OCI-LY7 (cell line): ENCODE results near the gene CASKIN1.

ENCODE experiments used
- EZH2phosphoT487 ChIP-seq: fragments of 200-600 bp; sonication (generic); IDR thresholded peaks from 2 replicates; pipeline ENCODE4 v1.6.1; 2018; ENCODE audit warnings: low read depth, borderline replicate concordance, mild to moderate bottlenecking, mixed run types, antibody characterized with exemption, low read length, moderate library complexity, mixed read lengths
- TF ChIP-seq, protein P1 (sequence below): fragments of 200-600 bp; sonication (generic); conservative IDR thresholded peaks from 2 replicates; pipeline ENCODE4 v1.5.1; 2014; ENCODE audit warnings: mild to moderate bottlenecking, antibody characterized with exemption, low read length, moderate library complexity, mixed read lengths

DNA sequence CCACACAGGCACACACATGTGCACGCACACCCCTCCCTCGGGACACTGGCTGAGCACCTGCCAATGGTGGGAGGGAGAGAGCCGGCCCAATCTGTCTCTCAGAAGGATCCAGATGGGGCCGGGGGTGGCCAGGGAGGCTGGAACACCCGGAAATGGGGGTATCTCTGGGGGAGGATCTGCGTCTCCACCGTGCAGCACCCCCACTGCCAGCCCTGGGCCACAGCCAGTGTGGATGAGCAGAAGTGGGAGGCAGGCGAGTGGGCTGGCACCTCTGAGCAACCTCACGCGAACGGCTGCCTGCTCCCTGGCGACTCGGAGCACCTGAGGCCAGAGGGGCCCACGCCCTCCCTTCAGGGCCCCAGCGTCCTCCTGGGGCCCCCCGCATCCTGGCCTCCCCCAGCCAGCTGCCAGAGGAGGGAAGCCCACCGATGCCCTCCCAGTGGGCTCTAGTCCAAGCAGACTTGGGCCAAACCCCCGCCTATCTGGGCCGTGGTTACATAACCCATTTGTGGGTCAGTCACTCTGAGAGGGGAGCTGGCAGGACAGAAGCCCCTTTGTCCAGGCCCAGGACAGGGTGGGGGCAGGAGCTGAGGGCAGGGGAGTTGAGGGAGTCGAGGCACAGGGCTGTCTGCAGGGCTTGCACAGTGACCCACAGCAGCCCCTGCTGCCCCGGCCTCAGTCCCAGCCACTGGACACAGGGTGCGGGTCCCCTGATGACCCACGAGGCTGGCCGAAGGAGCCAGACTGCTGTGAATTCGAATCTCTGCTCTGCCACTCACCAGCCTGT is 5.6 kb downstream of the CASKIN1 start:
- TF ChIP-seq, protein P1, sequence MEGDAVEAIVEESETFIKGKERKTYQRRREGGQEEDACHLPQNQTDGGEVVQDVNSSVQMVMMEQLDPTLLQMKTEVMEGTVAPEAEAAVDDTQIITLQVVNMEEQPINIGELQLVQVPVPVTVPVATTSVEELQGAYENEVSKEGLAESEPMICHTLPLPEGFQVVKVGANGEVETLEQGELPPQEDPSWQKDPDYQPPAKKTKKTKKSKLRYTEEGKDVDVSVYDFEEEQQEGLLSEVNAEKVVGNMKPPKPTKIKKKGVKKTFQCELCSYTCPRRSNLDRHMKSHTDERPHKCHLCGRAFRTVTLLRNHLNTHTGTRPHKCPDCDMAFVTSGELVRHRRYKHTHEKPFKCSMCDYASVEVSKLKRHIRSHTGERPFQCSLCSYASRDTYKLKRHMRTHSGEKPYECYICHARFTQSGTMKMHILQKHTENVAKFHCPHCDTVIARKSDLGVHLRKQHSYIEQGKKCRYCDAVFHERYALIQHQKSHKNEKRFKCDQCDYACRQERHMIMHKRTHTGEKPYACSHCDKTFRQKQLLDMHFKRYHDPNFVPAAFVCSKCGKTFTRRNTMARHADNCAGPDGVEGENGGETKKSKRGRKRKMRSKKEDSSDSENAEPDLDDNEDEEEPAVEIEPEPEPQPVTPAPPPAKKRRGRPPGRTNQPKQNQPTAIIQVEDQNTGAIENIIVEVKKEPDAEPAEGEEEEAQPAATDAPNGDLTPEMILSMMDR: no peak
- TF ChIP-seq EZH2phosphoT487: no peak
